Peyer's patch (tissue), 4 donors: ENCODE data around the gene INPP5J. TPM values are rescaled to one million over a fixed set of nuclear protein-coding genes. Genes with fewer than 3 reads are reported as not detected.
A peak's percentile ranks its signal among the peaks of the same experiment; 100 is the strongest.

ENCODE experiments used
- DNase-seq, 3 donors: peaks; one replicate each; pipeline ENCODE4 v3.0.0-alpha.2; 2017 to 2019
- H3K27ac ChIP-seq, 4 donors: fragments of 200-600 bp; sonication (generic); one replicate each; pipeline ENCODE4 v1.5.1; 2016 to 2019
- H3K27me3 ChIP-seq, 2 donors: fragments of 200-600 bp; sonication (generic); one replicate each; pipeline ENCODE4 v1.5.1; 2019
- H3K36me3 ChIP-seq, 3 donors: fragments of 200-600 bp; sonication (generic); one replicate each; pipeline ENCODE4 v1.5.1; 2016 to 2019
- H3K4me1 ChIP-seq, 4 donors: fragments of 200-600 bp; sonication (generic); one replicate each; pipeline ENCODE4 v1.5.1; 2016 to 2019
- H3K4me3 ChIP-seq, 4 donors: fragments of 200-600 bp; sonication (generic); 1 replicate in 3 of 4; 2 replicates in 1 of 4; pipeline ENCODE4 v1.5.1; 2016 to 2019; ENCODE audit warnings: mild to moderate bottlenecking in 1 of 4
- H3K9me3 ChIP-seq, 4 donors: fragments of 200-600 bp; sonication (generic); one replicate each; pipeline ENCODE4 v1.5.1; 2016 to 2019; ENCODE audit warnings: mild to moderate bottlenecking in 1 of 4
- CTCF ChIP-seq, 6 experiments: fragments of 450-650 bp in 4 of 6; fragments of 200-600 bp in 2 of 6; sonication (generic) in 1 of 6; IDR thresholded peaks; one replicate each; pipeline ENCODE4 v1.5.1; 2017 to 2019; ENCODE audit warnings: antibody characterized with exemption in 6 of 6, mild to moderate bottlenecking in 3 of 6, moderate library complexity in 1 of 6
- POLR2A ChIP-seq, 2 donors: fragments of 450-650 bp; IDR thresholded peaks; one replicate each; pipeline ENCODE4 v1.5.1; 2017; ENCODE audit warnings: antibody characterized with exemption in 2 of 2, mild to moderate bottlenecking in 2 of 2, moderate library complexity in 2 of 2
- total RNA-seq, 4 donors: library from RNA; depleted of rRNA; stranded (reverse); fragments of >200 nt; gene quantifications; one replicate each; pipeline ENCODE4 v1.1.0, GENCODE V29; 2016

The INPP5J gene
- total RNA-seq, 4 donors from 2014 or later, result 18.2 to 203 (median 156) TPM

- H3K36me3 ChIP-seq, result no peaks in the 10 kb centered on the region
- TF ChIP-seq CTCF (IDR thresholded peaks at IDR 0.05), result no peak
- no peak overlapping the region for H3K4me3 ChIP-seq
- peak in 2 of 3 donors; percentile 75 to 78 for DNase-seq
- peak overlapping the region in 3 of 4 donors; percentile 31 to 93 (median 73) for H3K27ac ChIP-seq
- no peaks in the 10 kb centered on the region for H3K9me3 ChIP-seq
- peaks cover 2 to 53% (median 6%) of the 10 kb centered on the region in 4 donors for H3K4me1 ChIP-seq
- no peaks in the 10 kb centered on the region for H3K27me3 ChIP-seq
Measured at GRCh38 chr22:31079095-31079642, 43.6 kb upstream of the INPP5J start.

DNA sequence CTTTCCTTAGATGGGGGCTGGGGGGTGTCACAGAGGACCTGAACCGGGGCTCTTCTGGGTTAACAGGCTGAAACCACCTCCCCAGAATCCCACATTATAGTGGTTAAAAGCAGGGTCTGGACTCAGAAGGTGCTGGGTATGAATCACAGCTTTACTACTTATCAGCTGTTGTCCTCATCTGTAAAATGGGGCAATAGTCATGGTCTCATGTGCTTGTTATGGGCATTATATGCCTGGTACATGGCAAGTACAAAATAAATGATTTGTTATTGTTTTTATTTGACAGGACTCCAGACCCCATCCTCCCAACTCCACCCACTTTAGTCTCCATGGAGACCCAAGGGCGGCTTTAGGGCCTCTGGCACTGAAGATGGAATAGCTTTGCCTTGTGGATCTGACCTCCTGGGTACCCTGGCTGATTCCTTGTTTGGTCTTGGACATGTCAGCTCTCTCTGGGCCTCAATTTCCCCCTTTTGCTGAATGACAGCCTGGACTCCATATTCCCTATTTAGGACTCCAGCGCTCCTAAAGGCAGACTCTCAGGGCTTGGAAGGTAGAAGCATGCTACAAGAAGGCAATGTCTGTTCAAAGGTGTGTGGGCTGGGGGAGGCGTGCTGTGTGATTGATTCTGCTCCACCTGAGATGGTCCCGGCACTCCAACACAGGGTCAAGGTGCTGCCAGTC is 42.5 kb upstream of the INPP5J start:
- peak overlapping the region; percentile 56 to 85 (median 68) for H3K4me3 ChIP-seq
- H3K36me3 ChIP-seq, result no peaks in the 10 kb centered on the region
- no peaks in the 10 kb centered on the region for H3K27me3 ChIP-seq
- H3K4me1 ChIP-seq, result peaks cover 4 to 57% (median 7%) of the 10 kb centered on the region in 4 donors
- TF ChIP-seq CTCF (IDR thresholded peaks at IDR 0.05) (no peak), POLR2A (IDR thresholded peaks at IDR 0.05) (peak in 1 of 2 donors; percentile 19)
- no peaks in the 10 kb centered on the region for H3K9me3 ChIP-seq
- peak overlapping the region; percentile 75 to 94 (median 85) for H3K27ac ChIP-seq
- DNase-seq, result no peak

DNA sequence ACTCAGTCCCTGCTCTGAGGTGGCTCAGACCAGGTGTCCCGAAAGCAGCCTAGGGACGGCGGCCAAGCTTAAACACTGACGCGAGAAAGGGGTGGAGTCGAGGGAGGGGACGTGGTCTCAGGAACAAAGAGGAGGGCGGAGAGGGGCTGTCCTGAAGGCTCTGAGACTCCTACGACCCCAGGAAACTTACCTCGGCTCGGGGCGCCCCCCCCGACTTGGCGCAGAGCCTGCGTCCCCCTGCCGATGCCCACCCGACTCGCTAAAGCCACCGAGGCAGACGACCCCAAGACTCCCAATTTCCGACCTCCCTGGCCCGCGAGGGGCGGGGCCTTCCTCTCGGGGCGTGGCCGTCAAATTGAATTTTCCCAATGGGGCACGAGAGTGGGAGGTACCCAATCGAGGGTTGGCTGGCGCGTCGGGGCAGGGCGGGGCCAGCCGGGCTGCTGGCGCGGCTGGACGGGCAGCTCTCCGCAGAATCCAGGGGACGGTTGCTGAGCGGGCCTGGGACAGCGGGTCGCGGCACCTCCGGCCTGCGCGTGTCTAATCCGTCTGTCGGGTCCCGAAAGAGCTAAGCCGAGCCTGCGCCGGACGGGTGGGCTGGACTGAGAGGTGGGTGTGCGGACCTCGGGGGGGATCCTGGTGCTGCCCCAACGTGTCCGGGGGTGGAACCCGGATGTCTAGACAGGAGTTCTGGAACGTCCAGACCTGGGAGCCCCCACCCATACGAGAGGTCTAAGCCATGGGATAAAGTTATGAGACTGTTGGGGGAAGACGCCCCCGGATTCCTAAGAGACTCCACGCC is 41.7 kb upstream of the INPP5J start, which contains the start of gene SMTN:
SMTN (plus strand) TSS at position 471 of the 802 bp plus-strand sequence. CDS start 1,941 bp downstream, outside the sequence.
- H3K4me1 ChIP-seq, result peaks cover 4 to 64% (median 7%) of the 10 kb centered on the region in 4 donors
- peak; percentile 86 to 95 for TF ChIP-seq POLR2A (IDR thresholded peaks at IDR 0.05)
- TF ChIP-seq CTCF (IDR thresholded peaks at IDR 0.05), result peak in 1 of 6 experiments; percentile 3
- H3K9me3 ChIP-seq, result no peaks in the 10 kb centered on the region
- DNase-seq, result peak; percentile 90 to 97 (median 97)
- H3K27me3 ChIP-seq, result no peaks in the 10 kb centered on the region
- peak within 1 kb of the TSS; percentile 56 to 85 (median 68) for H3K4me3 ChIP-seq
- peak within 1 kb of the TSS; percentile 75 to 94 (median 85) for H3K27ac ChIP-seq
- no peaks in the 10 kb centered on the region for H3K36me3 ChIP-seq

DNA sequence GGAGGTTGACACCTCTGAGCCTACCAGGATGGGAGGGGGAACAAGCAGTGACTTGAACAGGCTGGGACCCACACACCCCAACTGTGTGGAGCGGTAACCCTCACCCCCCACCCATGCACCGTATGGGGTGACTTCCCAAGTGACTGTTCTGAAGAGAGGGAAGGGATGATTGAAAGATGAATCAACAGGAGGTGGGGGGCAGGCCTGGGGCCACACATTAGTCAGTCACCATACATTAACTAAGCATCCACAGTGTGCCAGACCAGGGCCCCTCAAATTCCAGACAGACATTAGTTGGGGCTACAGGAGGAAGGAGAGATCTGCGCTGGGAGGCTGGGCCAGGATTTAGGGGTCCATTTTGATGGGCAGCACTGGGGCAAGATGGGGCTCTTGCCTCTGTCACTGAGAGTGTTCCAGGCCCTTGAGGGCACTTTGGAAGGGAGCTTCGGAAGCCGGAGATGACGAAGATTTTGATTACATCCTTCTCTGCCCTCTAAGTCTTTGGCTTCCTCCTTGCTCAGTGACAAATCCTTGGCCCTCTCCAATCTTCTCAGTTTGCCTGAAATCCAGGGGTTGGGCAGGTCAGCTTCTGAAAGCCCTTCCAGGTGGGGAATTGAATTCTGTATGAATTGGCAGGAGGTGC is 40.7 kb upstream of the INPP5J start:
- Histone ChIP-seq H3K4me1 (peaks cover 4 to 75% (median 7%) of the 10 kb centered on the region in 4 donors), H3K27me3 (no peaks in the 10 kb centered on the region)
- TF ChIP-seq CTCF (IDR thresholded peaks at IDR 0.05), result no peak
- TF ChIP-seq POLR2A (IDR thresholded peaks at IDR 0.05), result no peak

More for the DNA sequence above, 40.7 kb upstream of the INPP5J start:
- Histone ChIP-seq H3K27ac (peak overlapping the region; percentile 75 to 94 (median 85)), H3K4me3 (peak overlapping the region; percentile 56 to 85 (median 68)), H3K9me3 (no peaks in the 10 kb centered on the region), H3K36me3 (no peaks in the 10 kb centered on the region)
- no peak for DNase-seq
